GM12801 (cell line): Measurements from ENCODE around the gene HDAC7.

Experiments
- TF ChIP-seq, protein P1 (sequence below): IDR thresholded peaks from one replicate; pipeline ENCODE4 v1.5.1; 2011; ENCODE audit warnings: control low read depth; ENCODE audit not compliant: insufficient read length; ENCODE audit errors: extremely low read depth

HDAC7 gene

GRCh38 chr12:47833591-47834012, 13.9 kb upstream of the HDAC7 start:
- TF ChIP-seq, protein P1, sequence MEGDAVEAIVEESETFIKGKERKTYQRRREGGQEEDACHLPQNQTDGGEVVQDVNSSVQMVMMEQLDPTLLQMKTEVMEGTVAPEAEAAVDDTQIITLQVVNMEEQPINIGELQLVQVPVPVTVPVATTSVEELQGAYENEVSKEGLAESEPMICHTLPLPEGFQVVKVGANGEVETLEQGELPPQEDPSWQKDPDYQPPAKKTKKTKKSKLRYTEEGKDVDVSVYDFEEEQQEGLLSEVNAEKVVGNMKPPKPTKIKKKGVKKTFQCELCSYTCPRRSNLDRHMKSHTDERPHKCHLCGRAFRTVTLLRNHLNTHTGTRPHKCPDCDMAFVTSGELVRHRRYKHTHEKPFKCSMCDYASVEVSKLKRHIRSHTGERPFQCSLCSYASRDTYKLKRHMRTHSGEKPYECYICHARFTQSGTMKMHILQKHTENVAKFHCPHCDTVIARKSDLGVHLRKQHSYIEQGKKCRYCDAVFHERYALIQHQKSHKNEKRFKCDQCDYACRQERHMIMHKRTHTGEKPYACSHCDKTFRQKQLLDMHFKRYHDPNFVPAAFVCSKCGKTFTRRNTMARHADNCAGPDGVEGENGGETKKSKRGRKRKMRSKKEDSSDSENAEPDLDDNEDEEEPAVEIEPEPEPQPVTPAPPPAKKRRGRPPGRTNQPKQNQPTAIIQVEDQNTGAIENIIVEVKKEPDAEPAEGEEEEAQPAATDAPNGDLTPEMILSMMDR: no peak

- TF ChIP-seq, protein P1: no peak
Measured at GRCh38 chr12:47832263-47832933, 12.7 kb upstream of the HDAC7 start.

GRCh38 chr12:47829584-47829983, 9.9 kb upstream of the HDAC7 start:
- TF ChIP-seq, protein P1: no peak

- TF ChIP-seq, protein P1: no peak
Measured at GRCh38 chr12:47828976-47829482, 9.3 kb upstream of the HDAC7 start.

DNA sequence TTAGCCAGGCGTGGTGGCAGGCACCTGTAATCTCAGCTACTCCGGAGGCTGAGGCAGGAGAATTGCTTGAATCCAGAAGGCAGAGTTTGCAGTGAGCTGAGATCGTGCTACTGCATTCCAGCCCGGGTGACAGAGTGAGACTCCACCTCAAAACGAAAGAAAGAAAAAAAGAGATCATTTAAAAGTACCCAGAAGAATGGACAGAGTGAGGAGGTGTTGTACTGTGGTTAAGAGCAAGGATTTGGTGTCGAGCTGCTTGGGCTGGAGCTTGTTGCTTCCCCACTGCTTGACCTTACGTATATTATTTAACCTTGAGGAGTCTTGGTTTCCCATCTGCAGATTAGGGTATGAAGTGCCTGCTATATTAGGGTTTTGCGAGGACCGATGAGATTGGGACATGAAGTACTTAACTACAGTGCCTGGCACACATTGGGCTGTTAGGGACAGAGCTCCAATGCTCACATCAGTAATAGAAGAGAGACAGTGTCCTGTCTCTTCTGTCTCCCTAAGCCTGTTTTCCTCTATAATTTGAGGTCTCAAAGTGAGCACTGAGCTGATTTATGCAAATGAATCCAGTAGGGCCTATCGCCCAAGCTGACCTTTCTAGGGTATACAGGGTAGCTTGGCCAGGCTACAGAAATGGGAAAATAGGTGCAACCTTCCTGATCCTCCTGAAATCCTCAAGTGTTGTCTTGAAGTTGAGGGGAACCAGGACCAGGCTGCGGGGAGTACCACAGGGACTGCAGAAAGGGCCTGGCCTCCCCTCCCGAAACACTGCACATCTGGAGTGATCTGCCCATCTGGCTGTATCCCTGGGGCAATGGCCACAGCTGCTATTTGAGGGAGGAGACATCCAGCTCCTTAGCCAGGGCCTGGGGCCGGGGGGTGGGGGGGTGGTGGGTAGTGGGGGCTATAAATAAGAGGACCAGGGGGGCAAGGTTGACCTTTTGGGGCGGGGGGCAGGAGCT, 8.6 kb upstream of the HDAC7 start:
- TF ChIP-seq, protein P1: no peak

- TF ChIP-seq, protein P1: no peak
Measured at GRCh38 chr12:47825173-47825639, 5.5 kb upstream of the HDAC7 start.

DNA sequence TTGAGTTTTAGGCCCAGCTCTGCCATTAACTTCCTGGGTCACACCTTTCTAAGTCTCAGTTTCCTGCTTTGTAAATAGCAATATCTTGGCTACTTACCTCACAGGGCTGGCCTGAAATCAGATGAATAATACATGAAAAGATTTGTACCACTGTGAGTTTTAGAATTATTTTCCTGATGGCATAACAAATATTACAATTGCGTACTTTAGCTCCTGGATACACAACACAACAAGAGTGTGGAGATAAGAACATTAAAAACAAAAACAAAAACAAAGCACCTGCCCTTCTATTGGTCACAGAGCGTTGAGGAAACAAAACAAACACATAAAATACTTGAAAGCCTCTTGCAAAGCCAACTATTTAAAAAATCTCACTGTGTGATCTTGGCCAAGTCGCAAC, 4.9 kb upstream of the HDAC7 start:
- TF ChIP-seq, protein P1: no peak
